Motor neuron (in vitro differentiated cells): ENCODE data around the gene LZIC. TPM values are rescaled to one million over a fixed set of nuclear protein-coding genes. Genes with fewer than 3 reads are reported as not detected.
A peak's percentile ranks its signal among the peaks of the same experiment; 100 is the strongest.

Experiments used
- ATAC-seq, 8 experiments: fragments of 200-7000 bp; cut with Tn5 transposase; replicated peaks in 6 of 8; 2 replicates each; pipeline ENCODE4 v1.8.0; 2021; ENCODE audit warnings: mild to moderate bottlenecking in 8 of 8, moderate library complexity in 8 of 8
- H3K27ac ChIP-seq, 2 donors: fragments of 250-450 bp; sonication (Bioruptor Pico); 2 replicates each; pipeline ENCODE4 v1.9.0; 2021; ENCODE audit warnings: antibody characterized with exemption in 2 of 2, mild to moderate bottlenecking in 2 of 2, moderate library complexity in 1 of 2
- H3K4me1 ChIP-seq, 2 donors: fragments of 250-450 bp; sonication (Bioruptor Pico); replicated peaks in 1 of 2; 2 replicates each; pipeline ENCODE4 v1.6.1; 2021; ENCODE audit warnings: antibody characterized with exemption in 2 of 2, mild to moderate bottlenecking in 2 of 2, moderate library complexity in 1 of 2
- H3K4me3 ChIP-seq, 5 donors: fragments of 250-450 bp; sonication (Bioruptor Pico); 2 replicates each; pipeline ENCODE4 v1.9.0; 2021; ENCODE audit warnings: antibody characterized with exemption in 5 of 5, mild to moderate bottlenecking in 5 of 5, moderate library complexity in 4 of 5
- WGBS, 10 experiments: fragments of 450-650 bp; shearing (Covaris generic); methylation state at CpG; one replicate each; pipeline ENCODE4 v1.0.0; 2022; 5-methylcytosine and 5-hydroxymethylcytosine counted together
- in situ Hi-C, 9 experiments: fragments of 400-800 bp; cut with MboI; loops; one replicate each; pipeline ENCODE4 v1.15.0; 2021; ENCODE audit warnings: low sequenced_read_pairs in 9 of 9, low pct_unique_long_range_greater_than_20kb in 2 of 9; ENCODE audit not compliant: unreplicated experiment in 9 of 9
- total RNA-seq, 8 experiments: library from RNA; unstranded; fragments of 300-600 nt; gene quantifications; 2 replicates each; pipeline versions ENCODE4 v1.2.3 to v1.2.4, GENCODE V29; 2022

LZIC gene
- total RNA-seq, 8 experiments from 2014 or later: 19.0 to 88.2 (median 58.2) TPM

GRCh38 chr1:9891207-9891606 is 52.0 kb downstream of the LZIC start:
- no peak overlapping the region for H3K4me3 ChIP-seq
- ATAC-seq: no peak
- H3K4me1 ChIP-seq: peaks cover 3 to 7% of the 10 kb centered on the region in 2 donors
- WGBS, 10 experiments: 20 to 100% (median 60%) methylated on average over 1 to 4 of the region's 5 CpGs; no CpG with 5 or more reads in 3 of the 10 experiments
- no peak overlapping the region for H3K27ac ChIP-seq
- in situ Hi-C loops: loop anchor here in 1 of 9 experiments (25.0 kb wide), 1 partner anchor 521 kb away; no protein-coding TSS in a partner anchor

DNA sequence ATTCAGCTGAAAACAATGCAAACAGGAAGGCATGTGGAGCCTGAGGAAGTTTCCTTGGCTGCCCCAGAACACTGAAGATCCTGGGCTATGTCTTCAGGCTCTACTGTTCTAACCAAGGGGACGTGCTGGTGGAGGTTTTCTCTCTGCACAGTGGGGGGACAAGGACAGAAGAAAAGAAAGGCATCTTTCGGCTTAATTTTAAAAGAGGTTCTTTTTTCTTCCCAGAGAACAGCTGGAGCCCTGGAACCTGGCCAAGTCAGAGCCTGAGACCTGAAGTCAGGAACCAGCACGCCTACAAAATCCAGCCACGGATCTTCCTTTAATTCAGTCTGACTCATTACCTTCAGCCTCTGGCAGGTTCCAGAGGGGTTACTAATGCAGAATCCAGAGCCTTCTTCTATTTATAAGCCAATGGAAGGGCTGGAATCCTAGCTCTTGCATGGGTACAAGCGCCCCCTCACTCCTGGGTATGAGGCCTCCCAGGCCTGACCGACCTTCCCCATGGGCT is 52.9 kb downstream of the LZIC start:
- peak in 3 of 8 experiments; percentile 12 to 88 (median 83) for ATAC-seq
- no peak overlapping the region for H3K4me3 ChIP-seq
- peaks cover 3 to 7% of the 10 kb centered on the region in 2 donors for H3K4me1 ChIP-seq
- in situ Hi-C loops: loop anchor here in 1 of 9 experiments (25.0 kb wide), 1 partner anchor 522 kb away; no protein-coding TSS in a partner anchor
- H3K27ac ChIP-seq: no peak overlapping the region
- 8 to 60% (median 44%) methylated on average over 2 to 6 of the region's 6 CpGs; no CpG with 5 or more reads in 2 of the 10 experiments for WGBS, 10 experiments

DNA sequence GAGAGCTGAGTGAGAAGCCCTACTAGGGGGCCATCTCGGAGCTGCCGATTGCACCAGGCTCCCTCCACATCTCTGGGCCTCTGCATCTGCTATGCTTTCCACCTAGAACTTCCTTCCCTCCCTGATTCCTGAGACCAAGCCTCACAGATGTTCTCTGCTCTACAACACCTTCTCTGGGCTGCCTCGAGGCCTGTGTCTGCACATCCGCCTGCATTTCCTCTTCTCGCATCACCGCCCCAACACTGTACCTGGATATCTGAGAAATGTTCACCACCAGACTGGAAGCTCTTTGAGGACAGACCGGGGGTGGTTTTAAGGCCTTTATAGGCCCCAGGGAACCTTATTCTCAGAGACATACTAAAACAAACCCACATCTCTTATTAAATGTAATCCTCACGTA is 53.8 kb downstream of the LZIC start:
- WGBS, 10 experiments: 43 to 100% (median 100%) methylated on average over 1 to 6 of the region's 8 CpGs; no CpG with 5 or more reads in 6 of the 10 experiments
- Histone ChIP-seq H3K4me3 (no peak overlapping the region), H3K27ac (no peak overlapping the region), H3K4me1 (peaks cover 3 to 7% of the 10 kb centered on the region in 2 donors)
- in situ Hi-C loops: loop anchor here in 1 of 9 experiments (25.0 kb wide), 1 partner anchor 523 kb away; no protein-coding TSS in a partner anchor
- no peak for ATAC-seq

DNA sequence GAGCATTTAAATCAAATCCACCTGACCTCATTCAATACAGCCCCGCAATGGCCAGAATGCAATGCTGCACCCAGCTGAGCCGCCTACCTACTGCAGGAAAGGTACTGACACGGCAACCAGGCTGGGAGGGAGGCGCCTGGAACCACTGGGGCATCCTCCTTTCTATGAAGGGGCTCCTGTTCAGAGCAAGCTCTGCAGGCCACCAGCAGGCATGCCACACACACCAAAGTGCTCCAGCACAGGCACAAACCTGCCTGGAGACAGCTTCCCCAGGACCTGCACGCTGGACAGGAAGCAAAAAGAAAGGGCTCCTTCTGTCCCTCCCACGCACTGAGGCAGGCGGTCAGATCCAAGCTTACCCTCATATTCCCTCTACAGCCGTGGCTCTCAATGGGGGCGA is 54.3 kb downstream of the LZIC start:
- peak in 1 of 8 experiments; percentile 1 for ATAC-seq
- Histone ChIP-seq H3K27ac (no peak overlapping the region), H3K4me3 (no peak overlapping the region), H3K4me1 (peaks cover 3 to 7% of the 10 kb centered on the region in 2 donors)
- in situ Hi-C loops: loop anchor here in 1 of 9 experiments (25.0 kb wide), 1 partner anchor 523 kb away; no protein-coding TSS in a partner anchor
- WGBS, 10 experiments: 73 to 100% (median 90%) methylated on average over 3 to 6 of the region's 9 CpGs; no CpG with 5 or more reads in 5 of the 10 experiments

DNA sequence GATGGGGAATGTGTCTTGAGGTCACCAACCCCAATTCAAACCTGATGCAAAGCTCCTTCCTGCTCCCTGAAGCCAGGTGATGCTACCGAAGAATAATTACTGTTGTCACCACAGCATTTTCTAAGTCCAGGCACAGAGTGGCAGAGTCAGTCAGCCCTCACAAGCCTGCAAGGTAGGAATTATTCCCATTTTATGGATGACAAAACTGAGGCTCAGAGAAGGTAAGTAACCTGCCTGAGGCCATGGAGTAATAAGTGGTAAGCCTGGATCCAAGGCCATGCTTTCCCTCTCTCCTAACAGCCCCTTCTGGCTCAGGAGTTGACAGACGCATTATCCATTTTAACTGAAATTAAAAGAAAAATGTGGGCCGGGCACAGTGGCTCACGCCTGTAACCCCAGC is 56.1 kb downstream of the LZIC start:
- H3K4me3 ChIP-seq: no peak overlapping the region
- no peak overlapping the region for H3K27ac ChIP-seq
- H3K4me1 ChIP-seq: peaks cover 0 to 7% of the 10 kb centered on the region in 2 donors
- no peak for ATAC-seq
- WGBS, 10 experiments: 79 to 100% (median 92%) methylated on average over 1 to 4 of the region's 4 CpGs; no CpG with 5 or more reads in 3 of the 10 experiments
- in situ Hi-C loops: loop anchor here in 1 of 9 experiments (25.0 kb wide), 1 partner anchor 525 kb away; no protein-coding TSS in a partner anchor

- Histone ChIP-seq H3K4me1 (peaks cover 0 to 7% of the 10 kb centered on the region in 2 donors), H3K27ac (no peak overlapping the region), H3K4me3 (no peak overlapping the region)
- in situ Hi-C loops: loop anchor here in 1 of 9 experiments (25.0 kb wide), 1 partner anchor 526 kb away; no protein-coding TSS in a partner anchor
- ATAC-seq: peak in 4 of 8 experiments; percentile 21 to 51 (median 30)
- WGBS, 10 experiments: 52 to 100% (median 79%) methylated on average over 1 to 15 of the region's 17 CpGs; no CpG with 5 or more reads in 2 of the 10 experiments
Measured at GRCh38 chr1:9886092-9886742, 57.0 kb downstream of the LZIC start.

DNA sequence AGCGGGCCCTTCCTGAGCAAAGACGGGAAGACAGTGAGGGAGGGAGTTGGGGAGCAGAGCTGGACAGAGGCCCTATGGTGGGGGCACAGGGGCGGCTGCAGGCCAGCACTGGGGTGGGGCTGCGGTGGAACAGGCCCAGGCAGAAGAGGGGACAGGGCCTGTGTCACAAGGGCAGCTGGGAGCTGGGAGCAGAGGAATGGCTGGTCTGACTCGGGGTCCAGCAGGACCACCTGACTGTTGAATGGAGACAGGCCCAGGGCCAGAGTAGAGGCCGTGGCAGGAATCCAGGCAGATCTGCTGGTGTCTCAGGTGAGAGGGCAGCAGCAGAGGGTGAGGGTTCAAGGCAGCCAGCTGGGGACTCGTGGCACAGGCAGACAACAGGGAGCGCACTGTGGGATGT is 58.4 kb downstream of the LZIC start:
- peak in 2 of 8 experiments; percentile 1 to 16 for ATAC-seq
- WGBS, 10 experiments: 82 to 100% (median 90%) methylated on average over 2 to 3 of the region's 8 CpGs; no CpG with 5 or more reads in 5 of the 10 experiments
- H3K27ac ChIP-seq: no peak overlapping the region
- no peak overlapping the region for H3K4me3 ChIP-seq
- no peaks in the 10 kb centered on the region for H3K4me1 ChIP-seq
- in situ Hi-C loops: loop anchor here in 1 of 9 experiments (25.0 kb wide), 1 partner anchor 527 kb away; no protein-coding TSS in a partner anchor

DNA sequence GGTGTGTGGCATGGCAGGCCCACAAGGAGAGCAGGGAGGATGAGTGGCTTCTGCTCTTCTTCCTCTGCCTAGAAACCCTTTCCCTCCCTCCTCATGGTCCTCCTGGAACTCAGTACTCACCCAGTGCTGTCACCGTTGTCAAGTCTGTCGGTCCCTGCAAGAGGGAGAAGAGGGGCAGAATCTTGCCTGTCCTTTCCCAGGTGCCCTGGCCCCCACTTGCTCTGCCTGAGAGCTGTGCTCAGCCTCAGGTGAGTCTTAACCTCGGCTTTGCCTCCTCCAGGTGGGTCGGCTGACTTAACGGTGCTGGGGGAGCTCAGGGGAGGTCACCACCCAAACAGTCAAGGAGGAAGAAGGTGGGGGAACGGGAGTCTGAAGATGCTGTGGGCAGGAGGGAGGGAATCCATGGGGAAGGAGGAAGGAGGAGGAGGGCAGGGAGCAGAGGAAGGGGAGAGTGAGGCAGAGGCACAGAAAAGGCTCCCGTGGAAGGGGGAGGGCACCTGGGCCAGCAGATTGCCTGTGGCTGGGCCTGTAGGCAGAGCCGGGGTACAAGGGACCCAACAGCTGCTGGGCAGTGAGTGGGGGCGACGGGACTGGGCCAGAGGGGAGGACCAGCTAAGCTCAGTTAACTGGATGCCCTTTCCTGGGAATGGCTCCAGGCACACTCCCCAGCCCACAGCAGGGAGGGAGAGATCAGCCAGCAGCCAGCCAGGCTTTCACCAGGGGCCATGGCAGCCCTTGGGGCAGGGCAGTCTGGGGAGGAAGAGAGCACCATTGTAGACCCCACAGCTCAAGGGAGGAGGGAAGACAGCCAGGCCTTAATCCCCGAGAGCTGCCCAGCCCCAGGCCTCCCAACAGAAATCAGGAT is 59.4 kb downstream of the LZIC start:
- WGBS, 10 experiments: 33 to 100% (median 81%) methylated on average over 1 to 5 of the region's 11 CpGs; no CpG with 5 or more reads in 6 of the 10 experiments
- peak in 1 of 8 experiments; percentile 3 for ATAC-seq
- H3K27ac ChIP-seq: no peak overlapping the region
- no peaks in the 10 kb centered on the region for H3K4me1 ChIP-seq
- in situ Hi-C loops: loop anchor here in 1 of 9 experiments (25.0 kb wide), 1 partner anchor 528 kb away; no protein-coding TSS in a partner anchor
- H3K4me3 ChIP-seq: no peak overlapping the region

GRCh38 chr1:9882945-9883303 is 60.3 kb downstream of the LZIC start:
- Histone ChIP-seq H3K27ac (no peak overlapping the region), H3K4me1 (no peaks in the 10 kb centered on the region), H3K4me3 (no peak overlapping the region)
- in situ Hi-C loops: loop anchor here in 1 of 9 experiments (25.0 kb wide), 1 partner anchor 529 kb away; no protein-coding TSS in a partner anchor
- WGBS, 10 experiments: 89 to 90% methylated on average over 2 to 3 of the region's 12 CpGs; no CpG with 5 or more reads in 8 of the 10 experiments
- peak in 1 of 8 experiments; percentile 0 for ATAC-seq

DNA sequence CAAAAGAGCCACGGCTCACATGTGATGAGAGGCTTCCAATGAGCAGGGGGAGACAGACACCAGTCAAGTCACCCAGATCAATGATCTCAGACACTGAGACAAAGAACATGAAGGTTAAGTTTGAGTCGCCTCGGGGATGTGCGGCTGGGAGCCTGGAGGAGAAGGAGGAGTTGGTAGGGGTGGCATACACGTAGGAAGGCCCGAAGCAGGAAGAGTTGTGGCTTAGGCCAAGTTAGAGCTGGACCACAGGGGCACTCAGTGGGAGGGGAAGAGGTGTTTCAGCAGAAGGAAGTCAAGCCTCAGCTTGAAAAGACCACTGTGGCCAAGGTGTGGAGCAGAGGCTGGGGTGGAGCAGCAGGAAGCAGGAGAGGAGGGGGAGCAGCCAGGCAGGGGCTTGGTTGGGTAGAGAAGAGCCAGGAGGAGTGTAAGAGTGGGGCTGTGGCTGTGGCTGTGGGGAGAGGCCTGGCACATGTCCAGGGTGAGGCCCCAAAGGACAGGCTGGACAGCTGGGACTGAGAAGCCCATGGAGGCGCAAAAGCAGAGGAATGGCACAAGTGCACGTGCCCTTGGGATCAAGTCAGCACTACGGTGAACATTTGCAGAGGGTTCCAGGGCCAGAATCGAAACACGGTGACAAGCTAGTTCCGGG is 60.8 kb downstream of the LZIC start:
- 83 to 100% (median 89%) methylated on average over 1 to 10 of the region's 12 CpGs; no CpG with 5 or more reads in 2 of the 10 experiments for WGBS, 10 experiments
- in situ Hi-C loops: loop anchor here in 1 of 9 experiments (25.0 kb wide), 1 partner anchor 530 kb away; no protein-coding TSS in a partner anchor
- peak in 2 of 8 experiments; percentile 0 to 18 for ATAC-seq
- H3K4me3 ChIP-seq: no peak overlapping the region
- no peaks in the 10 kb centered on the region for H3K4me1 ChIP-seq
- no peak overlapping the region for H3K27ac ChIP-seq

DNA sequence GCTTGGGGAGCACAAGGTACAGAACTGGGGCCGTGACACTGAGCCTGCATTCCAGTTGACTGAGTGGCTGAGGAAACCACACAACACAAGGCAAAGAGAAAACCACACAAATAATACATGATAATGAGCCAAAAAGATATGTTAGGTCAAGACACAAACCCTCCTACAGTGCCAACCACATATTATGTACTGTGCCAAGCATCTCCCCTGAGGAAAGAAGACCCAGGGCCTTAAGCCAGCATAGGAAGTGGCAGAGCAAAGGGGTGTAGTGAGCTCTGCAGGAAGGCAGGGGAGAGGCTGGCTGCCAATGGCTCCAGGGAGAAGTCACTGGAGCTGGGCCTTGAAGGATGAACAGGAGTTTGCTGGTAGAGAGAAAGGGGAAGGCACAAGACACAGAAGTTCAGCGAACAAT is 61.3 kb downstream of the LZIC start:
- Histone ChIP-seq H3K4me1 (no peaks in the 10 kb centered on the region), H3K27ac (no peak overlapping the region), H3K4me3 (no peak overlapping the region)
- in situ Hi-C loops: loop anchor here in 1 of 9 experiments (25.0 kb wide), 1 partner anchor 530 kb away; no protein-coding TSS in a partner anchor
- no peak for ATAC-seq
- 20 to 86% (median 71%) methylated on average over 1 to 2 of the region's 2 CpGs; no CpG with 5 or more reads in 3 of the 10 experiments for WGBS, 10 experiments
